WTC11 (cell line): ENCODE results near the gene CDC25B. TPM values are rescaled to one million over a fixed set of nuclear protein-coding genes. Genes with fewer than 3 reads are reported as not detected.

Experiments
- ATAC-seq: fragments of 200-7000 bp; cut with Tn5 transposase; 2 replicates; pipeline ENCODE4 v1.10.0; 2021; ENCODE audit warnings: mild to moderate bottlenecking, moderate library complexity
- CTCF ChIA-PET: fragments of 300-600 bp; sonication (Branson Sonifier 250); formaldehyde crosslinking; loops from one replicate; lab custom pipeline; 2021; ENCODE audit warnings: antibody characterized with exemption; lab: Charles Lee
- POLR2A ChIA-PET: fragments of 350-600 bp; sonication (Branson Sonifier 250); formaldehyde crosslinking; loops from one replicate; lab custom pipeline; 2021; ENCODE audit warnings: antibody characterized with exemption; lab: Charles Lee
- DNase-seq: peaks from one replicate; pipeline ENCODE4 v3.0.0; 2021; ENCODE audit warnings: low spot score
- H3K27ac Mint-ChIP-seq: 2 replicates; pipeline ENCODE4 v1.8.0; 2021; ENCODE audit warnings: mixed read lengths
- H3K27me3 Mint-ChIP-seq: 2 replicates; pipeline ENCODE4 v1.8.0; 2021; ENCODE audit warnings: low read depth, mild to moderate bottlenecking, moderate library complexity, mixed read lengths
- H3K36me3 Mint-ChIP-seq: 2 replicates; pipeline ENCODE4 v1.8.0; 2021; ENCODE audit warnings: mixed read lengths
- H3K4me1 Mint-ChIP-seq: 2 replicates; pipeline ENCODE4 v1.8.0; 2022; ENCODE audit warnings: mixed read lengths
- H3K4me3 Mint-ChIP-seq: 2 replicates; pipeline ENCODE4 v1.8.0; 2021; ENCODE audit warnings: mild to moderate bottlenecking, moderate library complexity, mixed read lengths
- H3K9me3 Mint-ChIP-seq: 2 replicates; pipeline ENCODE4 v1.8.0; 2021; ENCODE audit warnings: mixed read lengths
- FOXP1 ChIP-seq: sonication (generic); formaldehyde crosslinking; IDR thresholded peaks from 2 replicates; pipeline ENCODE4 v1.8.0; 2022; ENCODE audit warnings: missing genetic modification reagents, mild to moderate bottlenecking, moderate library complexity, borderline replicate concordance
- KAT7 ChIP-seq: sonication (generic); formaldehyde crosslinking; IDR thresholded peaks from 2 replicates; pipeline ENCODE4 v1.8.1; 2023; ENCODE audit warnings: missing genetic modification reagents, mild to moderate bottlenecking, borderline replicate concordance
- NFATC4 ChIP-seq: fragments of 250-450 bp; sonication (Bioruptor Pico); IDR thresholded peaks from 2 replicates; pipeline ENCODE4 v1.9.0; 2021; ENCODE audit warnings: mild to moderate bottlenecking
- RELA ChIP-seq: sonication (generic); formaldehyde crosslinking; IDR thresholded peaks from 2 replicates; pipeline ENCODE4 v1.8.1; 2022; ENCODE audit warnings: missing genetic modification reagents, mild to moderate bottlenecking, borderline replicate concordance
- total RNA-seq: library from RNA; stranded (reverse); gene quantifications from 3 replicates; pipeline ENCODE4 v1.2.3, GENCODE V29; 2021
- TF ChIP-seq, protein P1 (sequence below): sonication (generic); formaldehyde crosslinking; conservative IDR thresholded peaks from 2 replicates; pipeline ENCODE4 v1.8.1; 2023; ENCODE audit warnings: mild to moderate bottlenecking, low read depth, missing genetic modification reagents, moderate library complexity
- TF ChIP-seq, protein P2 (sequence below): sonication (generic); formaldehyde crosslinking; conservative IDR thresholded peaks from 2 replicates; pipeline ENCODE4 v1.8.1; 2022; ENCODE audit warnings: mild to moderate bottlenecking, missing genetic modification reagents
- TF ChIP-seq, protein P3 (sequence below): sonication (generic); formaldehyde crosslinking; IDR thresholded peaks from 2 replicates; pipeline ENCODE4 v1.8.1; 2023; ENCODE audit warnings: mild to moderate bottlenecking, moderate library complexity, missing genetic modification reagents
- TF ChIP-seq, protein P4 (sequence below): sonication (generic); formaldehyde crosslinking; IDR thresholded peaks from 2 replicates; pipeline ENCODE4 v1.8.1; 2023; ENCODE audit warnings: mild to moderate bottlenecking, missing genetic modification reagents, moderate library complexity
- TF ChIP-seq, protein P5 (sequence below): sonication (generic); formaldehyde crosslinking; IDR thresholded peaks from 2 replicates; pipeline ENCODE4 v1.8.0; 2022; ENCODE audit warnings: mild to moderate bottlenecking, missing genetic modification reagents
- TF ChIP-seq, protein P6 (sequence below): fragments of 200-600 bp; IDR thresholded peaks from 2 replicates; pipeline ENCODE4 v1.8.0; 2022; ENCODE audit warnings: antibody characterized with exemption

CDC25B gene
- total RNA-seq, 1 experiment from 2014 or later, result 37.4 TPM

DNA sequence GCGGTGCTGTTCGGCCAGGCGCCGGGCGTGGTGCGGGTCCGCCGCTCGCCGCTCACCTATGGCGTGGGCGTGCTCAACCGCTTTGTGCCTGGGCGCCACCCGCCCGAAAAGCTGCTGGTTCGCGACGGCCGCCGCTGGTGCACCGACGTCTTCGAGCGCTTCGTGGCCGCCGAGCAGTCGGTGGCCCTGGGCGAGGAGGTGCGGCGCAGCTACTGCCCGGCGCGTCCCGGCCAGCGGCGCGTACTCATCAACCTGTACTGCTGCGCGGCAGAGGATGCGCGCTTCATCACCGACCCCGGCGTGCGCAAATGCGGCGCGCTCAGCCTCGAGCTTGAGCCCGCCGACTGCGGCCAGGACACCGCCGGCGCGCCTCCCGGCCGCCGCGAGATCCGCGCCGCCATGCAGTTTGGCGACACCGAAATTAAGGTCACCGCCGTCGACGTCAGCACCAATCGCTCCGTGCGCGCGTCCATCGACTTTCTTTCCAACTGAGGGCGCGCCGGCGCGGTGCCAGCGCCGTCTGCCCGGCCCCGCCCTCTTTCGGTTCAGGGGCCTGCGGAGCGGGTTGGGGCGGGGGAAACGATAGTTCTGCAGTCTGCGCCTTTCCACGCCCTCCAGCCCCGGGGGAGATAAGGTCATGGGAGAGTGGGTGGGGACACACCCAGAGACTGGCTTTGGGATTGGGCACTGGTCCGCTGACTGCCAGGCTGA lies 44.3 kb upstream of the CDC25B start (continued):
- TF ChIP-seq, protein P1, sequence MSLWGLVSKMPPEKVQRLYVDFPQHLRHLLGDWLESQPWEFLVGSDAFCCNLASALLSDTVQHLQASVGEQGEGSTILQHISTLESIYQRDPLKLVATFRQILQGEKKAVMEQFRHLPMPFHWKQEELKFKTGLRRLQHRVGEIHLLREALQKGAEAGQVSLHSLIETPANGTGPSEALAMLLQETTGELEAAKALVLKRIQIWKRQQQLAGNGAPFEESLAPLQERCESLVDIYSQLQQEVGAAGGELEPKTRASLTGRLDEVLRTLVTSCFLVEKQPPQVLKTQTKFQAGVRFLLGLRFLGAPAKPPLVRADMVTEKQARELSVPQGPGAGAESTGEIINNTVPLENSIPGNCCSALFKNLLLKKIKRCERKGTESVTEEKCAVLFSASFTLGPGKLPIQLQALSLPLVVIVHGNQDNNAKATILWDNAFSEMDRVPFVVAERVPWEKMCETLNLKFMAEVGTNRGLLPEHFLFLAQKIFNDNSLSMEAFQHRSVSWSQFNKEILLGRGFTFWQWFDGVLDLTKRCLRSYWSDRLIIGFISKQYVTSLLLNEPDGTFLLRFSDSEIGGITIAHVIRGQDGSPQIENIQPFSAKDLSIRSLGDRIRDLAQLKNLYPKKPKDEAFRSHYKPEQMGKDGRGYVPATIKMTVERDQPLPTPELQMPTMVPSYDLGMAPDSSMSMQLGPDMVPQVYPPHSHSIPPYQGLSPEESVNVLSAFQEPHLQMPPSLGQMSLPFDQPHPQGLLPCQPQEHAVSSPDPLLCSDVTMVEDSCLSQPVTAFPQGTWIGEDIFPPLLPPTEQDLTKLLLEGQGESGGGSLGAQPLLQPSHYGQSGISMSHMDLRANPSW (CRISPR knock-in tag), result no peak
- TF ChIP-seq, protein P2, sequence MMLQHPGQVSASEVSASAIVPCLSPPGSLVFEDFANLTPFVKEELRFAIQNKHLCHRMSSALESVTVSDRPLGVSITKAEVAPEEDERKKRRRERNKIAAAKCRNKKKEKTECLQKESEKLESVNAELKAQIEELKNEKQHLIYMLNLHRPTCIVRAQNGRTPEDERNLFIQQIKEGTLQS (CRISPR knock-in tag), result no peak
- TF ChIP-seq RELA (no peak), NFATC4 (CRISPR knock-in tag) (no peak)

DNA sequence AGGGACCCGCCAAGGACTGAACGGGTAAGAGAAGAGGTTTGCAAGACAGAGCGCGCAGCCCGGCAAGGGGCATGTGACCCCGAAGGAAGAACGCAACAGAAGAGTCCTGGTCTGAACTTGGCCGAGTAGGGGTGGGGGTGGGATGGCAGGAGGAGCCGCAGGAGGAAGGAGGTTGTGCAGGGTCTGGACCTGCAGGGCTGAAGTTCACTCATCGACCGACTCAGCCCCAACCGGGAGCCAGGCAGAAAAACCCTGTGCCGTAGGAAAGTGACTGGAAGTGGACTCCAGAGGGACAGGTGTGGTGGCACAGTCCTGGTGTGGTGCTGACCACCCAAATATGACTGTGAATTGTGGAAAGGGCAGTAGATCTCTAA lies 43.7 kb upstream of the CDC25B start:
- ChIA-PET POLR2A (interaction anchor here (1.0 kb wide), 1 partner anchor 15 kb away, joined by 3 read pairs; the partner anchor contains the start of gene ADISSP), CTCF (interaction anchor here (0.6 to 8.7 kb wide), 24 partner anchors 7 to 340 kb away, joined by 3 to 195 read pairs (median 6); partner anchors contain the start of genes ADISSP, AP5S1 and SPEF1)
- H3K9me3 Mint-ChIP-seq, result no peaks in the 10 kb centered on the region
- no peak for ATAC-seq
- TF ChIP-seq, protein P3, sequence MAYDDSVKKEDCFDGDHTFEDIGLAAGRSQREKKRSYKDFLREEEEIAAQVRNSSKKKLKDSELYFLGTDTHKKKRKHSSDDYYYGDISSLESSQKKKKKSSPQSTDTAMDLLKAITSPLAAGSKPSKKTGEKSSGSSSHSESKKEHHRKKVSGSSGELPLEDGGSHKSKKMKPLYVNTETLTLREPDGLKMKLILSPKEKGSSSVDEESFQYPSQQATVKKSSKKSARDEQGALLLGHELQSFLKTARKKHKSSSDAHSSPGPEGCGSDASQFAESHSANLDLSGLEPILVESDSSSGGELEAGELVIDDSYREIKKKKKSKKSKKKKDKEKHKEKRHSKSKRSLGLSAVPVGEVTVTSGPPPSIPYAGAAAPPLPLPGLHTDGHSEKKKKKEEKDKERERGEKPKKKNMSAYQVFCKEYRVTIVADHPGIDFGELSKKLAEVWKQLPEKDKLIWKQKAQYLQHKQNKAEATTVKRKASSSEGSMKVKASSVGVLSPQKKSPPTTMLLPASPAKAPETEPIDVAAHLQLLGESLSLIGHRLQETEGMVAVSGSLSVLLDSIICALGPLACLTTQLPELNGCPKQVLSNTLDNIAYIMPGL (CRISPR knock-in tag), result no peak
- TF ChIP-seq, protein P4, sequence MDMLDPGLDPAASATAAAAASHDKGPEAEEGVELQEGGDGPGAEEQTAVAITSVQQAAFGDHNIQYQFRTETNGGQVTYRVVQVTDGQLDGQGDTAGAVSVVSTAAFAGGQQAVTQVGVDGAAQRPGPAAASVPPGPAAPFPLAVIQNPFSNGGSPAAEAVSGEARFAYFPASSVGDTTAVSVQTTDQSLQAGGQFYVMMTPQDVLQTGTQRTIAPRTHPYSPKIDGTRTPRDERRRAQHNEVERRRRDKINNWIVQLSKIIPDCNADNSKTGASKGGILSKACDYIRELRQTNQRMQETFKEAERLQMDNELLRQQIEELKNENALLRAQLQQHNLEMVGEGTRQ, result peak; percentile 16; the same call in 1 of the 2 replicates
- TF ChIP-seq KAT7 (CRISPR knock-in tag) (no peak), FOXP1 (no peak)
- TF ChIP-seq, all 79 proteins: peak for 1
- DNase-seq, result no peak
- H3K27me3 Mint-ChIP-seq, result peaks cover 32% of the 10 kb centered on the region
- H3K4me3 Mint-ChIP-seq, result peak overlapping the region; percentile 41; the same call in 1 of the 2 replicates
- H3K4me1 Mint-ChIP-seq, result peaks cover 6% of the 10 kb centered on the region
- peaks cover 11% of the 10 kb centered on the region for H3K36me3 Mint-ChIP-seq
- H3K27ac Mint-ChIP-seq, result no peak overlapping the region

DNA sequence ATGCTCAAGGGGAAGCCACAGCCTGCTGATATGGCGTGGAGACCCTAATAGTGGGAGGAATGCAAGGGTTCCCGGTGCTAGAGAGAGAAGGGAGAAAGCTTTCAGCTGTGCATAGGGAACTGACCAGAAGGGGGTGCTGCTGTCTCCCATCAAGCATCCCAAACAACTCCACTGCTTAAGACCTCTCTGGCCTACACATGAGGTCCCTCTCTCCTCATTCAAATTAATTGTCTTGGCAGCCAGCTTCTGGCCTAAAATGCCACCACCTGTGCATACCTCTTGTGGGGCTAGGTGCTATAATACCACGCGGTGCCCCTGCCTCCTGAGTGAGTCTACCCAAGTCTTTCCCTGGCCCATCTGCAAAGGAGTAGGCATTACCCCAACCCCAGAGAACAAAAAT lies 43.0 kb upstream of the CDC25B start:
- ChIA-PET POLR2A (interaction anchor here (1.0 to 1.1 kb wide), 2 partner anchors 15 to 19 kb away, joined by 3 read pairs; partner anchors contain the start of gene ADISSP), CTCF (interaction anchor here (0.6 to 8.7 kb wide), 26 partner anchors 8 to 339 kb away, joined by 3 to 195 read pairs (median 5); partner anchors contain the start of genes ADISSP, AP5S1, CENPB and SPEF1)
- Mint-ChIP-seq H3K27me3 (peaks cover 25% of the 10 kb centered on the region), H3K27ac (no peak overlapping the region), H3K9me3 (no peaks in the 10 kb centered on the region), H3K4me3 (no peak overlapping the region), H3K36me3 (peaks cover 18% of the 10 kb centered on the region), H3K4me1 (peaks cover 6% of the 10 kb centered on the region)
- peak; percentile 59 for ATAC-seq
- peak; percentile 78 for DNase-seq
- TF ChIP-seq, protein P5, sequence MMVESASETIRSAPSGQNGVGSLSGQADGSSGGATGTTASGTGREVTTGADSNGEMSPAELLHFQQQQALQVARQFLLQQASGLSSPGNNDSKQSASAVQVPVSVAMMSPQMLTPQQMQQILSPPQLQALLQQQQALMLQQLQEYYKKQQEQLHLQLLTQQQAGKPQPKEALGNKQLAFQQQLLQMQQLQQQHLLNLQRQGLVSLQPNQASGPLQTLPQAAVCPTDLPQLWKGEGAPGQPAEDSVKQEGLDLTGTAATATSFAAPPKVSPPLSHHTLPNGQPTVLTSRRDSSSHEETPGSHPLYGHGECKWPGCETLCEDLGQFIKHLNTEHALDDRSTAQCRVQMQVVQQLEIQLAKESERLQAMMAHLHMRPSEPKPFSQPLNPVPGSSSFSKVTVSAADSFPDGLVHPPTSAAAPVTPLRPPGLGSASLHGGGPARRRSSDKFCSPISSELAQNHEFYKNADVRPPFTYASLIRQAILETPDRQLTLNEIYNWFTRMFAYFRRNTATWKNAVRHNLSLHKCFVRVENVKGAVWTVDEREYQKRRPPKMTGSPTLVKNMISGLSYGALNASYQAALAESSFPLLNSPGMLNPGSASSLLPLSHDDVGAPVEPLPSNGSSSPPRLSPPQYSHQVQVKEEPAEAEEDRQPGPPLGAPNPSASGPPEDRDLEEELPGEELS (CRISPR knock-in tag), result no peak
- TF ChIP-seq, protein P6, sequence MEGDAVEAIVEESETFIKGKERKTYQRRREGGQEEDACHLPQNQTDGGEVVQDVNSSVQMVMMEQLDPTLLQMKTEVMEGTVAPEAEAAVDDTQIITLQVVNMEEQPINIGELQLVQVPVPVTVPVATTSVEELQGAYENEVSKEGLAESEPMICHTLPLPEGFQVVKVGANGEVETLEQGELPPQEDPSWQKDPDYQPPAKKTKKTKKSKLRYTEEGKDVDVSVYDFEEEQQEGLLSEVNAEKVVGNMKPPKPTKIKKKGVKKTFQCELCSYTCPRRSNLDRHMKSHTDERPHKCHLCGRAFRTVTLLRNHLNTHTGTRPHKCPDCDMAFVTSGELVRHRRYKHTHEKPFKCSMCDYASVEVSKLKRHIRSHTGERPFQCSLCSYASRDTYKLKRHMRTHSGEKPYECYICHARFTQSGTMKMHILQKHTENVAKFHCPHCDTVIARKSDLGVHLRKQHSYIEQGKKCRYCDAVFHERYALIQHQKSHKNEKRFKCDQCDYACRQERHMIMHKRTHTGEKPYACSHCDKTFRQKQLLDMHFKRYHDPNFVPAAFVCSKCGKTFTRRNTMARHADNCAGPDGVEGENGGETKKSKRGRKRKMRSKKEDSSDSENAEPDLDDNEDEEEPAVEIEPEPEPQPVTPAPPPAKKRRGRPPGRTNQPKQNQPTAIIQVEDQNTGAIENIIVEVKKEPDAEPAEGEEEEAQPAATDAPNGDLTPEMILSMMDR, result peak; percentile 57; the same call in 1 of the 2 replicates
